DMS114 treated with DMSO at 0.1 percent for 48 hours (cell line): Measurements from ENCODE around the gene REEP6.

Experiments
- DNase-seq: peaks from one replicate; lab custom pipeline; 2025; ENCODE audit not compliant: unreplicated experiment; lab: John Stamatoyannopoulos, UW

REEP6 gene

GRCh38 chr19:1540365-1540925 is 49.5 kb downstream of the REEP6 start:
- DNase-seq: no peak
